ENCODE measurements around the gene LRCH4. TPM values are rescaled to one million over a fixed set of nuclear protein-coding genes. Genes with fewer than 3 reads are reported as not detected.
A peak's percentile ranks its signal among the peaks of the same experiment; 100 is the strongest.

The LRCH4 gene
- total RNA-seq, 6 experiments from 2014 or later = 34.7 to 40.6 (median 38.5) TPM

- Mint-ChIP-seq H3K4me3 (no peak overlapping the region), H3K27ac (no peak overlapping the region), H3K4me1 (ENCODE audit: low read depth) (no peaks in the 10 kb centered on the region; the same call in 1 of the 2 replicates), H3K27me3 (ENCODE audit: insufficient read depth) (peaks cover 16% of the 10 kb centered on the region), H3K9me3 (no peaks in the 10 kb centered on the region), H3K36me3 (ENCODE audit: low read depth) (no peaks in the 10 kb centered on the region)
- TF ChIP-seq CTCF (IDR thresholded peaks at IDR 0.05) = no peak
- no peak for DNase-seq
Observed at GRCh38 chr7:100627238-100627549, 41.3 kb upstream of the LRCH4 start.

GRCh38 chr7:100626530-100627237, 40.8 kb upstream of the LRCH4 start:
- Mint-ChIP-seq H3K4me1 (ENCODE audit: low read depth) (no peaks in the 10 kb centered on the region; the same call in 1 of the 2 replicates), H3K9me3 (no peaks in the 10 kb centered on the region), H3K36me3 (ENCODE audit: low read depth) (no peaks in the 10 kb centered on the region), H3K4me3 (peak overlapping the region; percentile 55), H3K27ac (no peak overlapping the region), H3K27me3 (ENCODE audit: insufficient read depth) (peaks cover 16% of the 10 kb centered on the region)
- TF ChIP-seq CTCF (IDR thresholded peaks at IDR 0.05) = no peak
- peak; percentile 65 for DNase-seq

GRCh38 chr7:100626055-100626454, 40.1 kb upstream of the LRCH4 start:
- no peaks in the 10 kb centered on the region; the same call in 1 of the 2 replicates for H3K4me1 Mint-ChIP-seq (ENCODE audit: low read depth)
- TF ChIP-seq CTCF (IDR thresholded peaks at IDR 0.05) = no peak
- no peaks in the 10 kb centered on the region for H3K36me3 Mint-ChIP-seq (ENCODE audit: low read depth)
- no peaks in the 10 kb centered on the region for H3K9me3 Mint-ChIP-seq
- no peak for DNase-seq
- H3K27me3 Mint-ChIP-seq (ENCODE audit: insufficient read depth) = peaks cover 16% of the 10 kb centered on the region
- H3K4me3 Mint-ChIP-seq = peak overlapping the region; percentile 55
- H3K27ac Mint-ChIP-seq = no peak overlapping the region

- Mint-ChIP-seq H3K9me3 (no peaks in the 10 kb centered on the region), H3K4me3 (no peak overlapping the region), H3K4me1 (ENCODE audit: low read depth) (no peaks in the 10 kb centered on the region; the same call in 1 of the 2 replicates), H3K27ac (no peak overlapping the region), H3K36me3 (ENCODE audit: low read depth) (no peaks in the 10 kb centered on the region), H3K27me3 (ENCODE audit: insufficient read depth) (peaks cover 10% of the 10 kb centered on the region)
- TF ChIP-seq CTCF (IDR thresholded peaks at IDR 0.05) = no peak
- no peak for DNase-seq
Observed at GRCh38 chr7:100623951-100624824, 38.3 kb upstream of the LRCH4 start.

- Mint-ChIP-seq H3K27me3 (ENCODE audit: insufficient read depth) (peaks cover 9% of the 10 kb centered on the region), H3K4me3 (no peak overlapping the region), H3K36me3 (ENCODE audit: low read depth) (no peaks in the 10 kb centered on the region), H3K9me3 (no peaks in the 10 kb centered on the region), H3K27ac (no peak overlapping the region), H3K4me1 (ENCODE audit: low read depth) (no peaks in the 10 kb centered on the region; the same call in 1 of the 2 replicates)
- no peak for DNase-seq
- no peak for TF ChIP-seq CTCF (IDR thresholded peaks at IDR 0.05)
Observed at GRCh38 chr7:100621554-100621953, 35.6 kb upstream of the LRCH4 start.

Measured in HFFc6 (cell line).